ENCODE data around the gene VDR.
A peak's percentile ranks its signal among the peaks of the same experiment; 100 is the strongest.

Gene VDR

GRCh38 chr12:47801170-47801903 lies 103.5 kb downstream of the VDR start:
- DNase-seq: no peak
- Mint-ChIP-seq H3K36me3 (peaks cover 38 to 62% of the 10 kb centered on the region in 2 donors), H3K9me3 (no peaks in the 10 kb centered on the region), H3K4me3 (no peak overlapping the region), H3K27ac (peak overlapping the region; percentile 33), H3K27me3 (no peaks in the 10 kb centered on the region), H3K4me1 (peaks cover 56 to 79% of the 10 kb centered on the region in 2 donors)
- ATAC-seq (replicated peaks): no peak

GRCh38 chr12:47800582-47800981 lies 104.2 kb downstream of the VDR start:
- H3K9me3 Mint-ChIP-seq: no peaks in the 10 kb centered on the region
- H3K27ac Mint-ChIP-seq: peak overlapping the region; percentile 33
- ATAC-seq (replicated peaks) (no peak), DNase-seq (no peak)
- H3K4me3 Mint-ChIP-seq: no peak overlapping the region
- H3K27me3 Mint-ChIP-seq: no peaks in the 10 kb centered on the region
- peaks cover 49 to 71% of the 10 kb centered on the region in 2 donors for H3K4me1 Mint-ChIP-seq
- peaks cover 40 to 63% of the 10 kb centered on the region in 2 donors for H3K36me3 Mint-ChIP-seq

DNA sequence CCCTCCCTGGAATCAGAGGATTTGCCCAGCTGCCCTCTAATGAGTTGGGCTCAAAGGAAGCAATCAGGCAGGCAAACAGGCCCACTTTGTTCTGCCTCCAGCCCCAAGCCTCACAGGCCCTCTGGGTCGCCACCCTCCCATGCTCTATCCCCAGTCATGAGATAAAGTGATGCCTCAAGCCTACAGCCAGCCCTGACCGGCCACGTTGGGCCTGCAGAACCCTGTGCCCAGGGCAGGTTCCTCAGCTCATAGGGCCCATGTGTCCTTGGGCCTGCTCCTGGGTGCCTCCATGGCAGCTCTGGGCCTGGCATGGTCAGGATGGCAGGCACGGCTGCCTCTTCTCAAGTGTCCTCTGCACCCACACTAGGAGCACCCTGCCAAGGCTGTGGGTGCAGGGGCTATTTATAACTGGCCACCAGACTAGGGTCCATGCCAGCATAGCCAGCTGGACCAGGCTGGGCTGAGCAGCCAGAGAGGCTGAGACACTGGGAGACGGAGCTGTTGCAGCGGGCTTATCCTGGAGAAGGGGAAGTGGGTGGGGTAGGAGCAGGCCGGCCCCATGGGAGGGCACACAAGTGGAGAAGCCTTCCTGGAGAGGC lies 105.3 kb downstream of the VDR start:
- peaks cover 39 to 61% of the 10 kb centered on the region in 2 donors for H3K36me3 Mint-ChIP-seq
- DNase-seq: no peak
- H3K4me3 Mint-ChIP-seq: no peak overlapping the region
- no peaks in the 10 kb centered on the region for H3K27me3 Mint-ChIP-seq
- no peaks in the 10 kb centered on the region for H3K9me3 Mint-ChIP-seq
- H3K4me1 Mint-ChIP-seq: peaks cover 37 to 60% of the 10 kb centered on the region in 2 donors
- H3K27ac Mint-ChIP-seq: peak overlapping the region; percentile 25
- no peak for ATAC-seq (replicated peaks)

DNA sequence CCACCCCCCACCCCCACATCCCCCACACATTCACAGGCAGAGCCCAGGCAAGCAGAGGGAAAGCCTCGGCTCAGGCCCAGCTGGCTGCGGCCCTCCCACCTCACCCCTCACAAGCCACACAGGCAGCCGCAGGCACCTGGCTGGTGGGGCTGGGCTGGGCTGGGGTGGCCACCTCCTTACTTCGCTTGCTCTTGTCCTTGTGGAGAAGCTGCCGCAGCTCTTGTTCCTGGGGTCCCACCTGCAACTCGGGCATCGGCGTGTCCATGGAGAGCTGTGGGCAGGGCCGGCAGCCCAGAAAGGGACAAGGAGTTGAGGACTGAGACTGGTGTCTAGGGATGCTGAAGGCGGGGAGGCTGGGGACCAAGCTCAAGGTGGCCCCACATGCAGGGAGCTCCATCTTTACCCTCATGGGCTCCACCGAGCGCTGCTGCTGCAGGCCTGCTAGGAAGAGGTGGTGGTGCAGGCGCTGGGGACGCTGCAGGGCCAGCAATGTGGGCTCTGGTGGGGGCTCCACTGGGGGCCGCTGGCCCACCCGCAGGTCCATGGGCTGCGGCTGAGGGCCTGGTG lies 106.3 kb downstream of the VDR start:
- no peak overlapping the region for H3K27ac Mint-ChIP-seq
- peaks cover 46 to 62% of the 10 kb centered on the region in 2 donors for H3K36me3 Mint-ChIP-seq
- peaks cover 34 to 50% of the 10 kb centered on the region in 2 donors for H3K4me1 Mint-ChIP-seq
- no peak overlapping the region for H3K4me3 Mint-ChIP-seq
- no peaks in the 10 kb centered on the region for H3K27me3 Mint-ChIP-seq
- DNase-seq (no peak), ATAC-seq (replicated peaks) (no peak)
- no peaks in the 10 kb centered on the region for H3K9me3 Mint-ChIP-seq

GRCh38 chr12:47797441-47797840 lies 107.4 kb downstream of the VDR start:
- Mint-ChIP-seq H3K9me3 (no peaks in the 10 kb centered on the region), H3K27ac (peak overlapping the region; percentile 60), H3K4me3 (no peak overlapping the region), H3K4me1 (peaks cover 24 to 40% of the 10 kb centered on the region in 2 donors), H3K27me3 (no peaks in the 10 kb centered on the region), H3K36me3 (peaks cover 44 to 60% of the 10 kb centered on the region in 2 donors)
- ATAC-seq (replicated peaks) (peak; percentile 84 to 88), DNase-seq (no peak)

- ATAC-seq (replicated peaks) (no peak), DNase-seq (no peak)
- H3K4me1 Mint-ChIP-seq: peaks cover 13 to 24% of the 10 kb centered on the region in 2 donors
- H3K27ac Mint-ChIP-seq: no peak overlapping the region
- no peaks in the 10 kb centered on the region for H3K27me3 Mint-ChIP-seq
- no peak overlapping the region for H3K4me3 Mint-ChIP-seq
- H3K36me3 Mint-ChIP-seq: peaks cover 46 to 58% of the 10 kb centered on the region in 2 donors
- H3K9me3 Mint-ChIP-seq: no peaks in the 10 kb centered on the region
These were observed 108.9 kb downstream of the VDR start for GRCh38 chr12:47795814-47796411.

DNA sequence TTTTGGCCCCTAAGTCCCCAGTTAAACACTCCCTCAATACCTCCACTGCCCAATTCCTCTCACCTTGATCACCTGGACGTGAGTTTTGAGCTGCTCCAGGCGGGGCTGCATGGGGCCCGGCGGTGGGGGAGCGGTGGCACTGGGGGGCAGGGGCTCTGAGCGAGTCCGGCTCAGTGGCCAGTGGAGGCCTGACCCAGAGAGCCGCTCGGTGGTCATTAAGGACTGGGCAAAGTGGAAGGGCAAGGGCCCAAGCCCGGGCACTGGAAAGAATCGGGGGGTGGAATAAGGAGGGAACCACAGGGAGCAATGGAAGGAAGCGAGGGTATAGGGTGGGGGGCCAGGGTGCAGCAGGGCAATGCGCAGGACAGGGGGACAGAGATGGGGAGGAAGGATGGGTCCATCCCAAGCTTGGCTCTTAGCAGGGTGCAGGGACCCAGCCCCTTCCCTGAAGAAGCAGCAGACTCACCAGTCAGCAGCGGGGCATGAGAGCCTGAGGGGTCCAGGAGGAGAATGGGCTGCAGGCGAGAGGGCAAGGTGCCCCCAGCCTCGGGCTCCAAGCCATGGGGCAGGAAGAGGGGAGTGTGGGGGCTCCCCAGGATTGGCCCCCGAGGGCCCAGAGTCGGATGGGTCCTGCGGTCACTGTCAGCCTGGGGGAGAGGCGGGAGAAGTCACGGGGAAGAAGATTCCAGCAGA lies 109.5 kb downstream of the VDR start:
- Mint-ChIP-seq H3K36me3 (peaks cover 52 to 59% of the 10 kb centered on the region in 2 donors), H3K4me3 (no peak overlapping the region), H3K27ac (peak overlapping the region; percentile 56), H3K4me1 (peaks cover 11 to 19% of the 10 kb centered on the region in 2 donors), H3K27me3 (no peaks in the 10 kb centered on the region), H3K9me3 (no peaks in the 10 kb centered on the region)
- DNase-seq: no peak
- ATAC-seq (replicated peaks): no peak

DNA sequence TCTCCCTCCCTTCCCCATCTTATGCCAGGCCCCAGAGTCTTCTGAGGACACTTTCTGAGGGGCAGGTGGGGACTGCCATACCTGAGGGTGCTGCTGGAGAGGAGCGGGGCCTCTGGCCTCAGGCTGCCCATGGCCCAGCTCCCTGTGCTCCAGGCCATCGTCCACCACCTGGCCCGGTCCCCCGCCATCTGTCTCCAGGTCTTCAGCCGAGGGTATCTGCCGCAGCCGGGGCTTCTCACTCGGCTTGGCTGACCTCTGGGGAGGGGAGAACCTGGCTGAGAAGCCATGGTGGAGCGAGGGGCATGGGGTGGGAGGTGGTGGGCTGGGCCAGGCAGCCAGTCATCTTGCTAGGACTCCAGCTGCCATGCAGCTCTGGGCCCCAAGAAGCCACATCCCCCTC lies 110.1 kb downstream of the VDR start:
- Mint-ChIP-seq H3K4me3 (no peak overlapping the region), H3K36me3 (peaks cover 54 to 61% of the 10 kb centered on the region in 2 donors), H3K27me3 (no peaks in the 10 kb centered on the region), H3K9me3 (no peaks in the 10 kb centered on the region), H3K27ac (peak overlapping the region; percentile 56), H3K4me1 (peaks cover 7 to 19% of the 10 kb centered on the region in 2 donors)
- ATAC-seq (replicated peaks) (no peak), DNase-seq (no peak)

DNA sequence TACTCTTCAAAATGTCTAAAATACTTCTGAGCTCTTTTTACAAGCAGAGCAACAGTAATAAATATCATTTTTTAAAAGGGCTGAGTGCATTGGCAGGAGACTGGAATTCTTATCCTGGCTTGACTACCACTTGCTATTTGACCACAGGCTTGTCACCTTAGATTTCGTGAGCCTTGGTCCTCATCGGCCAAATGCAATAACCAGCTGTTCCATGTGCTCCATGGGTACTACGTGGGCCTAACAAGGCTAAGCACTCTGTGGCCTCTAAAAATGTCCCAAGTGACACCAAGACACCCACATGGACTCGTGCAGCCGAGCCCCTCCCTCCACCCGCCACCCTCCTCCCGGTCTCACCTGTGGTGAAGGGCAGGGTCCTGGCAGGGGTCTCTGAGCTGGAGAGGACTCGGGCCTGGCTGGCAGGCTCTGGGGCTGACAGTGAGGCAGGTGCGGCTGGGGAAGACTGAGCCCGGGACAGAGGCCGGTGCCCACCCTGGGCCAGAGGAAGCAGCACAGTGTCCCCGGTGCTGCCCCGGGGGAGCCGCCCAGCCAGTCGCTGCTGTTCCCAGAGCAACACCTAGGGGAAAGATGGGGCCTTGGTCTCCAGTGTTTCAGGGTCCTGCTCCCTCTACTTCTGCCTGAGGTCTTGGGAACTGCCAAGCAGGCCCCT lies 111.6 kb downstream of the VDR start:
- ATAC-seq (replicated peaks) (no peak), DNase-seq (no peak)
- Mint-ChIP-seq H3K4me3 (no peak overlapping the region), H3K27ac (no peak overlapping the region), H3K36me3 (peaks cover 55 to 67% of the 10 kb centered on the region in 2 donors), H3K9me3 (no peaks in the 10 kb centered on the region), H3K4me1 (peaks cover 4 to 10% of the 10 kb centered on the region in 2 donors), H3K27me3 (no peaks in the 10 kb centered on the region)

GRCh38 chr12:47791874-47792273 lies 112.9 kb downstream of the VDR start:
- H3K9me3 Mint-ChIP-seq: no peaks in the 10 kb centered on the region
- no peak overlapping the region for H3K27ac Mint-ChIP-seq
- no peaks in the 10 kb centered on the region for H3K27me3 Mint-ChIP-seq
- ATAC-seq (replicated peaks): no peak
- no peak overlapping the region for H3K4me3 Mint-ChIP-seq
- H3K4me1 Mint-ChIP-seq: no peaks in the 10 kb centered on the region
- DNase-seq: no peak
- H3K36me3 Mint-ChIP-seq: peaks cover 57 to 65% of the 10 kb centered on the region in 2 donors
